ENCODE results near the gene MLH1.
A peak's percentile ranks its signal among the peaks of the same experiment; 100 is the strongest.

MLH1 gene

DNA sequence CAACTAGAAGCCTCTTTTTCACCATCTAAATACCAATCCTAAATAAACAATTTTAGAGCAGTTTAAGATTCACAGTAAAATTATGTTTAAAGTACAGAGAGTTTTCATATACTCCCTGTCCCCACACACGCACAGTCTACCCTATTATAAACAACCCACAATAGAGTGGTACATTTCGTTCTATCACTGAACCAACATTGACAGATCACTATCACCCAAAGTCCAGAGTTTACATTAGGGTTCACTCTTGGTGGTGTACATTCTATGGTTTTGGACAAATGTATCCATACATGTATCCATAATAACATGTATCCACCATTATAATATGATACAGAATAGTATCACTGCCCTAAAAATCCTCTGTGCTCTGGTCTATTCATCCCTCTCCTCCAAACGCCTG is 89.0 kb downstream of the MLH1 start:
- Mint-ChIP-seq H3K36me3 (peaks cover 11% of the 10 kb centered on the region), H3K9me3 (no peaks in the 10 kb centered on the region), H3K4me3 (no peak overlapping the region), H3K27me3 (no peaks in the 10 kb centered on the region), H3K4me1 (no peaks in the 10 kb centered on the region), H3K27ac (no peak overlapping the region)

GRCh38 chr3:37086918-37087317 is 93.6 kb downstream of the MLH1 start:
- Mint-ChIP-seq H3K9me3 (no peaks in the 10 kb centered on the region), H3K36me3 (peaks cover 9% of the 10 kb centered on the region), H3K27me3 (no peaks in the 10 kb centered on the region), H3K4me1 (no peaks in the 10 kb centered on the region), H3K4me3 (no peak overlapping the region), H3K27ac (no peak overlapping the region)

DNA sequence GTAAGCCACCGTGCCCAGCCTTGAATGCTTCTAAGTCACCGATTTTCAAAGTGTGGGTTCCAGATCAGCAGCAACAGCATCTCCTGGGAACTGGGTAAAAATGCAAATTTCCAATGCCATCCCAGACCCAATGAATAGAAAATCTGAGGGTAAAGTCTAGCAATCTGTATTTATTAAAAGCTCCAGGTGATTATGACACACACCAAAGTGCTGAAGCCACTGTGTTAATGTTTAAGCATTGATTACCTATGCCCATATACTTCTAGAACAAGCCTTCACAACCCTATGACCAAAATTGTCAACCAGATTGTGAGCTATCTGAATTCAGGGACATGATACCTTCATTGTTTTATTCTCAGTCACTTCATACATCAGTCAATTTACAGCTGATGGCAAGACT is 94.6 kb downstream of the MLH1 start:
- no peak overlapping the region for H3K27ac Mint-ChIP-seq
- H3K4me1 Mint-ChIP-seq = no peaks in the 10 kb centered on the region
- H3K9me3 Mint-ChIP-seq = no peaks in the 10 kb centered on the region
- no peak overlapping the region for H3K4me3 Mint-ChIP-seq
- H3K36me3 Mint-ChIP-seq = peaks cover 10% of the 10 kb centered on the region
- H3K27me3 Mint-ChIP-seq = no peaks in the 10 kb centered on the region

DNA sequence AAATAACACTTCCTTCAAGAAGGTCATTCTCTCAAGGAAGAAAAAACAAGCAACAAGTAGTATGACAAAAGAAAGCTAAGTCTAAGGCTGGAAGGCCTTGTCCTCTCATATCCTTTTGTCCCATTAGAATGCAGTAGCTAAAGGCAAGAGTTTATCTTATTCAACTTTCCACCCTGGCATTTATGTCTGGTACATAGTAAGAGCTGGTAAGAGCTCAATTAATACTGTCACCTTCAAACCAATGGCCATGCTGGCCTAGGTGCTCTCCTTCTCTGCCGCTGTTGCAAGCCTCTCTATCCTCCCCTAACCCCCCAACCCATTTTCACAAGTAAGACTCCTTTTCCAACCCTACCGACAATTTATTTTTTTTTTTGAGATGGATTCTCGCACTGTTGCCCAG is 99.2 kb downstream of the MLH1 start:
- peaks cover 4% of the 10 kb centered on the region for H3K4me1 Mint-ChIP-seq
- peak overlapping the region; percentile 23 for H3K27ac Mint-ChIP-seq
- peaks cover 18% of the 10 kb centered on the region for H3K36me3 Mint-ChIP-seq
- no peak overlapping the region for H3K4me3 Mint-ChIP-seq
- H3K27me3 Mint-ChIP-seq = no peaks in the 10 kb centered on the region
- no peaks in the 10 kb centered on the region for H3K9me3 Mint-ChIP-seq

DNA sequence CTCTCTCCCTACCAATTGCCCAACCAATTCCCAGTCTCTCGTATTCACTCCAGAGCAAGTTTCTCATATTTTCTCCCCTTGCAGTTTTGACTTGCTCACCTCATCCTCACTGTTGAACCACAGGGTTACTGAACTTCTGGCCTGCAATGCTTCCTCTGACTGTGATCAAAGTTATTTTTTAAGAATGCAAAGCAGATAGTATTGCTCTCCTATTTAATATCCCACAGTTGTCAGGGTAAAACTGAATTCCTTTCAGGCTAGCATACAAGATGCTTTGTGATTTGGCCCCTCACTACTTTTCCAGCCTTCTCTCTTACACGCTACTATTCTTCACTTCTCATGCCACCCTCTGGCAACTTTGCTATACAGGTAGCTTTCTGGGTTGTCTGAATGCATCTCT is 100.2 kb downstream of the MLH1 start:
- Mint-ChIP-seq H3K27me3 (no peaks in the 10 kb centered on the region), H3K4me3 (no peak overlapping the region), H3K27ac (peak overlapping the region; percentile 38), H3K36me3 (peaks cover 18% of the 10 kb centered on the region), H3K9me3 (no peaks in the 10 kb centered on the region), H3K4me1 (peaks cover 6% of the 10 kb centered on the region)

DNA sequence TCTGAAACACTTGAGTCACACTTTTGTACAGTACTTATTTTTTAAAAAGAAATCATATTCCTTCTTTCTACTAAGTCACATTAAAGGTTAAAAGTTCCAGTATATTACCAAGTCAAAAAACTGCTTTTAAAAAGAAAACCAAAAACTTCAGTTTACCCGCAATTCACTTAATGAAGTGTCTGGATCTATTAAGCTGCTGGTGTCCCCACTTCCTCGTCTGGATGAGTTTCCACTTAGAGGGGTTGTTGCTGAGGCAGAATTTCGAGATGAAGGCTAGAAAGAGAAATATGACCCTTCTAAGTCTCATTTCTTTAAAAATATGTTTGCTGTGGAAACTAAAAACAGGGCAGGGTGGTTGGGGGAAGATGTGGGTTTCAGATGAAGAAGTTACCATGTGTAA is 101.3 kb downstream of the MLH1 start:
- H3K27me3 Mint-ChIP-seq = no peaks in the 10 kb centered on the region
- no peak overlapping the region for H3K27ac Mint-ChIP-seq
- peaks cover 6% of the 10 kb centered on the region for H3K4me1 Mint-ChIP-seq
- no peaks in the 10 kb centered on the region for H3K9me3 Mint-ChIP-seq
- no peak overlapping the region for H3K4me3 Mint-ChIP-seq
- H3K36me3 Mint-ChIP-seq = peaks cover 21% of the 10 kb centered on the region

GRCh38 chr3:37096288-37096687 is 103.0 kb downstream of the MLH1 start:
- Mint-ChIP-seq H3K36me3 (peaks cover 17% of the 10 kb centered on the region), H3K4me3 (no peak overlapping the region), H3K9me3 (no peaks in the 10 kb centered on the region)

GRCh38 chr3:37096975-37097374 is 103.7 kb downstream of the MLH1 start:
- peak overlapping the region; percentile 11 for H3K27ac Mint-ChIP-seq
- H3K4me3 Mint-ChIP-seq = no peak overlapping the region
- H3K9me3 Mint-ChIP-seq = no peaks in the 10 kb centered on the region
- peaks cover 6% of the 10 kb centered on the region for H3K4me1 Mint-ChIP-seq
- no peaks in the 10 kb centered on the region for H3K27me3 Mint-ChIP-seq
- peaks cover 14% of the 10 kb centered on the region for H3K36me3 Mint-ChIP-seq

More at GRCh38 chr3:37096288-37096687, 103.0 kb downstream of the MLH1 start:
- no peaks in the 10 kb centered on the region for H3K27me3 Mint-ChIP-seq
- H3K27ac Mint-ChIP-seq = no peak overlapping the region
- peaks cover 6% of the 10 kb centered on the region for H3K4me1 Mint-ChIP-seq

DNA sequence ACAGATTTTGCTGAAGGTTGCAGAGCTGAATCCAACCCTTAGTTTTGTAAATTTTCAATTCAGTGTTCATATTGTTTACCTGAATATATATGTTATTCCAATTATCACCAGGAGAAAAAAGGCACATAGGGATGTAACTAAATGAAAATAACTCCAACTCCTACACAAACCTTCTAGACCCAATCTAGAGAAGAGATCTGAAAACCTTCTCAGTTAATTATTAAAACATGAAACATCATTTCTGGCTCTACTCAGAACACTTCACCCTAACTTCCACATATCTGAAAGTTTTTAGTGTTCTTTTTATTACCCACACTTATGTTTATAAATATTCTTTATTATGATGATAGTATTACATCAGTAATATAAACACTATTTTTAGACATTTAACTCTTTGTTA is 104.5 kb downstream of the MLH1 start:
- no peak overlapping the region for H3K4me3 Mint-ChIP-seq
- peaks cover 6% of the 10 kb centered on the region for H3K4me1 Mint-ChIP-seq
- H3K9me3 Mint-ChIP-seq = no peaks in the 10 kb centered on the region
- no peak overlapping the region for H3K27ac Mint-ChIP-seq
- no peaks in the 10 kb centered on the region for H3K27me3 Mint-ChIP-seq
- H3K36me3 Mint-ChIP-seq = peaks cover 15% of the 10 kb centered on the region

- H3K4me3 Mint-ChIP-seq = no peak overlapping the region
- H3K27me3 Mint-ChIP-seq = no peaks in the 10 kb centered on the region
- H3K9me3 Mint-ChIP-seq = no peaks in the 10 kb centered on the region
- peaks cover 7% of the 10 kb centered on the region for H3K36me3 Mint-ChIP-seq
- H3K4me1 Mint-ChIP-seq = peaks cover 6% of the 10 kb centered on the region
- H3K27ac Mint-ChIP-seq = no peak overlapping the region
Measured at GRCh38 chr3:37098884-37099283, 105.6 kb downstream of the MLH1 start.

DNA sequence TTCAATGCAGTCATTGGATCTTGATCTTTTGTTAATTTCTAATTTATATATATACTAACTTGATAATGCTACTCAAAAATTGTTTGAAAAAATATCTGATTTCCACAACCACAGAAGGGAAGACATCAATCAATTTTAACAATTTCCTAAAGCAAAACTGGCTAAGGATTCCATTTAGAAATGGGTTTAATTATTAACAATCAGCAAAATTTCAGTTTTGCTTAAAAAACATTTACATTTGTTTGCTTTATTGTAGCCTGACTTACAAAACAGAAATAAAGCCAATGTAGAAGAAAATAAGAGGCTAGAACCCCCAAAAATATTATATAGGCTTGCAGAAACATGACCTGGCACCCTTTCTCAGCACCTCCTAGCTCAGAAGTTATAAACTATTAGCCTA is 106.2 kb downstream of the MLH1 start:
- H3K4me3 Mint-ChIP-seq = no peak overlapping the region
- peaks cover 6% of the 10 kb centered on the region for H3K4me1 Mint-ChIP-seq
- peaks cover 6% of the 10 kb centered on the region for H3K36me3 Mint-ChIP-seq
- no peaks in the 10 kb centered on the region for H3K27me3 Mint-ChIP-seq
- H3K27ac Mint-ChIP-seq = no peak overlapping the region
- H3K9me3 Mint-ChIP-seq = no peaks in the 10 kb centered on the region

- Mint-ChIP-seq H3K27me3 (no peaks in the 10 kb centered on the region), H3K4me3 (no peak overlapping the region), H3K36me3 (peaks cover 5% of the 10 kb centered on the region), H3K4me1 (peaks cover 6% of the 10 kb centered on the region), H3K27ac (no peak overlapping the region), H3K9me3 (no peaks in the 10 kb centered on the region)
Measured at GRCh38 chr3:37100411-37100810, 107.1 kb downstream of the MLH1 start.

Measured in activated naive CD4-positive, alpha-beta T cell treated with anti-CD3 and anti-CD28 coated beads, Interleukin-2, amount 50 U/mL, for 24 hours (primary cell).